GM10266 (cell line): Measurements from ENCODE around the gene STEEP1.
A peak's percentile ranks its signal among the peaks of the same experiment; 100 is the strongest.
"Not testable (repeated sequence)": the region's sequence is repeated elsewhere in the genome, so short reads cannot be mapped to it uniquely, and the experiment has no call there.

Source experiments
- DNase-seq: peaks from one replicate; pipeline ENCODE4 v3.0.0; 2012; ENCODE audit errors: extremely low spot score
- CTCF ChIP-seq: IDR thresholded peaks from 2 replicates; pipeline ENCODE4 v1.5.1; 2012; ENCODE audit warnings: mild to moderate bottlenecking, low read depth; ENCODE audit not compliant: control insufficient read depth, insufficient read depth; ENCODE audit errors: missing control alignments

The STEEP1 gene

GRCh38 chrX:119497185-119497584 is 68.0 kb downstream of the STEEP1 start:
- no peak for TF ChIP-seq CTCF
- no peak for DNase-seq

- no peak for TF ChIP-seq CTCF
- DNase-seq: no peak
These were observed 69.2 kb downstream of the STEEP1 start for GRCh38 chrX:119495734-119496726.

- not testable (repeated sequence) for DNase-seq
These were observed 71.2 kb downstream of the STEEP1 start for GRCh38 chrX:119493851-119494495.

- TF ChIP-seq CTCF: no peak
- DNase-seq: no peak
These were observed 72.7 kb downstream of the STEEP1 start for GRCh38 chrX:119492463-119492862.

GRCh38 chrX:119489212-119490074 is 75.8 kb downstream of the STEEP1 start:
- TF ChIP-seq CTCF: no peak
- no peak for DNase-seq

- TF ChIP-seq CTCF: peak; percentile 48
- peak; percentile 39 for DNase-seq
These were observed 76.5 kb downstream of the STEEP1 start for GRCh38 chrX:119488749-119489148.
